ENCODE results near the gene TRIM26.
"Not testable (repeated sequence)": the region's sequence is repeated elsewhere in the genome, so short reads cannot be mapped to it uniquely, and the experiment has no call there.

Gene TRIM26

DNA sequence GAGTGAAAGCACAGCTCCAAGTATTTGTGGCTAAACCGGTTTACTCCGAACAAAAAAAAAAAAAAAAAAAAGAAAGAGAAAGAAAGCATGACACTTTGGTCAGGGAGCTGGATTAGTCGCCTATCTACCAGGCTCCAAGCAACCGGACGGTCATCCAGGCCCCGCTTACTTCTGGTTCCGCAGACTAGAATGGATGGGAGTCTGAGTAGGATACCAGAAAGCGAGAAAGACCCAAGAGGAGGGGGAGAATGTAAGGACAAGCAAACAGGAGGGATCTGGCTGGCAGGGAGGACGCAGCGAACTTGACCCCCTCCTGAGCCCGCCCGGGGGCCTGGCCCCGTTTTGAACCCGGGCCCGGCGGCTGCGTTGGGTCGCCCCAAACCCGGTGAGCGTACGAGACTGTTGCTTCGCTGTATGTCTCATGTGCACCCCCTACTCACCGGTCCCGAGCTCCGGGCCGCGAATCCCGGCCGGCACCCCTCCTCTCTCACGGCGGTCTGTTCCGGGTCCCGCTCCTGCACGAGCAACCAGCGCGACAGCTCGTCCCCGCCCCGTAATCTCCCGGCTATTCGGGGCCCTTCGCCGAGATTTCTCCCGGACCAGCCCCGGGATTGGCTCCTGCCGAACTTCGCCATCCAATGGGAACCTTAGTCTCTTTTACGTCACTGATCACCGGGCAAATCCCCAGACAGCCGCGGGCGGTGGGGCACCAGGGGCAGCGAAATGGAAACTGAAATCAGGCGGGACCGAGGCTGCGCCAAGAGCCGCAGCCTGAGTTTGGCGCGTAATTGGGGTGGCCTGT is at the start of gene TRIM26:
TRIM26 (minus strand) TSS at position 542 of the 802 bp plus-strand sequence. CDS start 14,303 bp downstream, outside the sequence.
- Mint-ChIP-seq H3K4me3 (peak within 1 kb of the TSS; percentile 89), H3K27me3 (no peaks in the 10 kb centered on the region), H3K9me3 (no peaks in the 10 kb centered on the region), H3K4me1 (peaks cover 65% of the 10 kb centered on the region), H3K36me3 (peaks cover 16% of the 10 kb centered on the region), H3K27ac (peak within 1 kb of the TSS; percentile 97)
- ATAC-seq, result peak; percentile 95

DNA sequence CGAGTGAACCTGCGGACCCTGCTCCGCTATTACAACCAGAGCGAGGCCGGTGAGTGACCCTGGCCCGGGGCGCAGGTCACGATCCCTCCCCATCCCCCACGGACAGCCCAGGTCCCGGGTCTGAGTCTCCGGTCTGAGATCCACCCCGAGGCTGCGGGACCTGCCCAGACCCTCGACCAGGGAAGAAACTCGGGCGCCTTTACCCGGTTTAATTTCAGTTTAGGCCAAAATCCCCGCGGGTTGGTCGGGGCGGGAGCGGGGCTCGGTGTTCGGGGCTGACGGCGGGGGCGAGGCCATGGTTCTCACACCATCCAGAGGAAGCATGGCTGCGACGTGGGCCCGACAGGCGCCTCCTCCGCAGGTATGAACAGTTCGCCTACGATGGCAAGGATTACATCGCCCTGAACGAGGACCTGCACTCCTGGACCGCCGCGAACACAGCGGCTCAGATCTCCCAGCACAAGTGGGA is 46.9 kb upstream of the TRIM26 start:
- Mint-ChIP-seq H3K27ac (peak overlapping the region; percentile 98), H3K4me1 (peaks cover 29% of the 10 kb centered on the region), H3K9me3 (no peaks in the 10 kb centered on the region), H3K36me3 (peaks cover 34% of the 10 kb centered on the region), H3K4me3 (peak overlapping the region; percentile 93), H3K27me3 (no peaks in the 10 kb centered on the region)
- peak; percentile 50 for ATAC-seq

DNA sequence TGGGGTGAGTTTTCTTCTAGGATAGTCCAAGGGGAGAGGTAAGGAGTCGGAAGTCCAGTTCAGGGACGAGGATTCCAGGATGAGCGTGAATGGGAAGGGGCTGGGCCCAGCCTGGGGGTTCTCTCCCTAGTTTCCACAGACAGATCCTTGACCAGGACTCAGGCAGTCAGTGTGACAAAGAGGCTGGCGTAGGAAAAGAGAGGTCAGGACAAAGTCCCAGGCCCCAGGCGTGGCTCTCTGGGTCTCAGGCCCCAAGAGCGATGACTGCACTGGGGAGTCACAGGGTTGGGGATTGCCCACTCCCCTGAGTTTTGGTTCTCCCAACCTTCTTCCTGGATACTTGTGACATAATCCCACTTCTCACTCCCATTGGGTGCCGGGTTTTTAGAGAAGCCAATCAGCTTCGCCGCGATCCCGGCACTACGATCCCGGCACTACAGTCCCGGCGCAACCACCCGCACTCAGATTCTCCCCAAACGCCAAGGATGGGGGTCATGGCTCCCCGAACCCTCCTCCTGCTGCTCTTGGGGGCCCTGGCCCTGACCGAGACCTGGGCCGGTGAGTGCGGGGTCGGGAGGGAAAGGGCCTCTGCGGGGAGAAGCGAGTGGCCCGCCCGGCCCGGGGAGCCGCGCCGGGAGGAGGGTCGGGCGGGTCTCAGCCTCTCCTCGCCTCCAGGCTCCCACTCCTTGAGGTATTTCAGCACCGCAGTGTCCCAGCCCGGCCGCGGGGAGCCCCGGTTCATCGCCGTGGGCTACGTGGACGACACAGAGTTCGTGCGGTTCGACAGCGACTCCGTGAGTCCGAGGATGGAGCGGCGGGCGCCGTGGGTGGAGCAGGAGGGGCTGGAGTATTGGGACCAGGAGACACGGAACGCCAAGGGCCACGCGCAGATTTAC is 46.2 kb upstream of the TRIM26 start:
- peaks cover 29% of the 10 kb centered on the region for H3K4me1 Mint-ChIP-seq
- peak overlapping the region; percentile 93 for H3K4me3 Mint-ChIP-seq
- H3K27ac Mint-ChIP-seq, result peak overlapping the region; percentile 98
- H3K27me3 Mint-ChIP-seq, result no peaks in the 10 kb centered on the region
- peak; percentile 96 for ATAC-seq
- H3K9me3 Mint-ChIP-seq, result no peaks in the 10 kb centered on the region
- H3K36me3 Mint-ChIP-seq, result peaks cover 27% of the 10 kb centered on the region

GRCh38 chr6:30258204-30258603 is 45.0 kb upstream of the TRIM26 start:
- H3K4me3 Mint-ChIP-seq, result peak overlapping the region; percentile 56
- H3K36me3 Mint-ChIP-seq, result peaks cover 15% of the 10 kb centered on the region
- peak overlapping the region; percentile 98 for H3K27ac Mint-ChIP-seq
- H3K4me1 Mint-ChIP-seq, result peaks cover 29% of the 10 kb centered on the region
- no peak for ATAC-seq
- no peaks in the 10 kb centered on the region for H3K27me3 Mint-ChIP-seq
- no peaks in the 10 kb centered on the region for H3K9me3 Mint-ChIP-seq

GRCh38 chr6:30252417-30252816 is 39.2 kb upstream of the TRIM26 start:
- peaks cover 11% of the 10 kb centered on the region for H3K27me3 Mint-ChIP-seq

GRCh38 chr6:30244560-30244959 is 31.4 kb upstream of the TRIM26 start:
- H3K27me3 Mint-ChIP-seq, result peaks cover 49% of the 10 kb centered on the region
- no peaks in the 10 kb centered on the region for H3K36me3 Mint-ChIP-seq
- no peak overlapping the region for H3K4me3 Mint-ChIP-seq
- no peak overlapping the region for H3K27ac Mint-ChIP-seq
- H3K4me1 Mint-ChIP-seq, result no peaks in the 10 kb centered on the region
- no peak for ATAC-seq
- H3K9me3 Mint-ChIP-seq, result no peaks in the 10 kb centered on the region

More at GRCh38 chr6:30252417-30252816, 39.2 kb upstream of the TRIM26 start:
- H3K36me3 Mint-ChIP-seq, H3K4me3 Mint-ChIP-seq, H3K27ac Mint-ChIP-seq, H3K9me3 Mint-ChIP-seq, ATAC-seq, H3K4me1 Mint-ChIP-seq: not testable (repeated sequence)

DNA sequence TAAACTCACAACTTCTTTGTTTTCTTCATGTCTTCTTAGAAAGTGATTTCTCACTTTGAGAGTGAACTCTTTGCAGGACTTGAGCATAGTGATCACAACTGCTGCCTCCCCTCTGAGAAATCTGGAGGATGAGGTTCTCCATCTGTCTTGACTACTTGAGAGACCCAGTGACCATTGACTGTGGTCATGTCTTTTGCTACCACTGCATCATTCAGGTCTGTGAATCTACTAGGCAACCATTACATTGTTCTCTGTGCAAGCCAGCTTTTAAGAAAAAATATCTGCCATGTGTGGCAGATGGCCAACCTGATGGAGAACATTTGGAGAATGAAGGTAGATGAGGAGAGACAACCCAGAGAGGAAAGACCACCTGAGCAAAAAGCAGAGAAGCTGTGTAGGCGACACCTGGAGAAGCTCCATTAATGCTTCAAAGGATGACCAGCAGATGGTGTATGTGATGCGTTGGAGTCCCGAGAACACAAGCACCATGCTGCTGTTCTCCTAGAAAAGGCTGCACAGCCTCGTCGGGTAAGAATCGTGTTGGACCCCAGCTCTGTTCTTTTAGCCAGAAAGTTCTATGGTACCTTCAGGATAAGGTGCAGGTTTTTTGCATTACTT is 25.1 kb upstream of the TRIM26 start:
- Mint-ChIP-seq H3K36me3 (no peaks in the 10 kb centered on the region), H3K9me3 (no peaks in the 10 kb centered on the region), H3K4me3 (no peak overlapping the region), H3K4me1 (no peaks in the 10 kb centered on the region), H3K27ac (no peak overlapping the region), H3K27me3 (peaks cover 54% of the 10 kb centered on the region)
- ATAC-seq, result peak; percentile 48

DNA sequence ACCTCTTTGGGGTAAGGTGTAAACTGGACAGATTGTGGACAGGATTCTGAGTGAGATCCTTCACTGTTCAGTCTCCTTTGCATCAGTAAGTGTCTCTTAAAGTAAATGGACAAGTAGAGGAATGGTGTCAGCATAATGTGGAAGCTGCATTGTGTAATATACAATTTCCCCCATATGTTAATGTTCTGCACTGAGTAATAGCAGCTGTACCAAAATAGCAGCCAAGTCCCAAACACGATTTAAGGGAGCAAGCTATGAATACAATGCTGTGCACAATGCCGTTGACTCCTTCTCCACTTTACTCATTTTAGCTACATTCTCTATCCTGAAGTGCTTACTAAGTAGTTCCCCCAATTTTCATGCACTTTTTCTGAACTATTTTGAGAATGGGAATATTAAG is 21.1 kb upstream of the TRIM26 start:
- no peak overlapping the region for H3K27ac Mint-ChIP-seq
- H3K4me1 Mint-ChIP-seq, result no peaks in the 10 kb centered on the region
- peaks cover 43% of the 10 kb centered on the region for H3K27me3 Mint-ChIP-seq
- H3K9me3 Mint-ChIP-seq, result no peaks in the 10 kb centered on the region
- H3K4me3 Mint-ChIP-seq, result no peak overlapping the region
- no peak for ATAC-seq
- no peaks in the 10 kb centered on the region for H3K36me3 Mint-ChIP-seq

- no peak overlapping the region for H3K27ac Mint-ChIP-seq
- H3K27me3 Mint-ChIP-seq, result peaks cover 32% of the 10 kb centered on the region
- ATAC-seq, result no peak
- H3K4me3 Mint-ChIP-seq, result no peak overlapping the region
- H3K9me3 Mint-ChIP-seq, result no peaks in the 10 kb centered on the region
- peaks cover 5% of the 10 kb centered on the region for H3K4me1 Mint-ChIP-seq
- H3K36me3 Mint-ChIP-seq, result no peaks in the 10 kb centered on the region
These were observed 17.9 kb upstream of the TRIM26 start for GRCh38 chr6:30231067-30231466.

GRCh38 chr6:30227763-30228487 is 14.7 kb upstream of the TRIM26 start:
- H3K9me3 Mint-ChIP-seq, result peaks cover 10% of the 10 kb centered on the region
- peaks cover 15% of the 10 kb centered on the region for H3K27me3 Mint-ChIP-seq
- peak overlapping the region; percentile 65 for H3K27ac Mint-ChIP-seq
- ATAC-seq, result peak; percentile 84
- peaks cover 5% of the 10 kb centered on the region for H3K4me1 Mint-ChIP-seq
- no peak overlapping the region for H3K4me3 Mint-ChIP-seq
- peaks cover 7% of the 10 kb centered on the region for H3K36me3 Mint-ChIP-seq

- Mint-ChIP-seq H3K4me3 (no peak overlapping the region), H3K4me1 (peaks cover 5% of the 10 kb centered on the region), H3K9me3 (peaks cover 16% of the 10 kb centered on the region), H3K27me3 (peaks cover 13% of the 10 kb centered on the region), H3K27ac (peak overlapping the region; percentile 65), H3K36me3 (peaks cover 7% of the 10 kb centered on the region)
- ATAC-seq, result no peak
These were observed 14.1 kb upstream of the TRIM26 start for GRCh38 chr6:30227242-30227722.

GRCh38 chr6:30223339-30223738 is 10.1 kb upstream of the TRIM26 start:
- ATAC-seq, result no peak
- Mint-ChIP-seq H3K4me3 (no peak overlapping the region), H3K27me3 (peaks cover 6% of the 10 kb centered on the region), H3K36me3 (peaks cover 7% of the 10 kb centered on the region), H3K4me1 (peaks cover 5% of the 10 kb centered on the region), H3K27ac (no peak overlapping the region), H3K9me3 (peaks cover 16% of the 10 kb centered on the region)

- H3K27me3 Mint-ChIP-seq, H3K36me3 Mint-ChIP-seq, H3K27ac Mint-ChIP-seq, ATAC-seq, H3K4me1 Mint-ChIP-seq, H3K4me3 Mint-ChIP-seq: not testable (repeated sequence)
- peaks cover 16% of the 10 kb centered on the region for H3K9me3 Mint-ChIP-seq
These were observed 8.8 kb upstream of the TRIM26 start for GRCh38 chr6:30221956-30222355.

DNA sequence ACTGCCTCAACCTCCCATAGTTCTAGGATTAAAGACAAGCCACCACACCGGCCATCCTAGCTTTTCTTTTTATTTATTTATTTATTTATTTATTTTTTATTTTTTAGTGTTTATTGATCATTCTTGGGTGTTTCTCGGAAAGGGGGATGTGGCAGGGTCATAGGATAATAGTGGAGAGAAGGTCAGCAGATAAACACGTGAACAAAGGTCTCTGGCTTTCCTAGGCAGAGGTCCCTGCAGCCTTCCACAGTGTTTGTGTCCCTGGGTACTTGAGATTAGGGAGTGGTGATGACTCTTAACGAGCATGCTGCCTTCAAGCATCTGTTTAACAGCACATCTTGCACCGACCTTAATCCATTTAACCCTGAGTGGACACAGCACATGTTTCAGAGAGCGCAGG is 8.2 kb upstream of the TRIM26 start:
- H3K27me3 Mint-ChIP-seq, H3K4me3 Mint-ChIP-seq: not testable (repeated sequence)

More for the DNA sequence above, 8.2 kb upstream of the TRIM26 start:
- H3K27ac Mint-ChIP-seq, H3K4me1 Mint-ChIP-seq, ATAC-seq, H3K36me3 Mint-ChIP-seq: not testable (repeated sequence)
- H3K9me3 Mint-ChIP-seq, result peaks cover 16% of the 10 kb centered on the region

Measured in stimulated activated memory B cell treated with anti-CD40 and anti-IgM and Interleukin-4, amounts not matched to agents 10 μg/mL and 1 μg/mL and 100 μg/mL, for 72 hours (primary cell).